Mesenchymal stem cell (in vitro differentiated cells and primary cell): ENCODE measurements around the gene DCAF4.
"Not testable (repeated sequence)": the region's sequence is repeated elsewhere in the genome, so short reads cannot be mapped to it uniquely, and the experiment has no call there.

Source experiments
- DNase-seq: peaks from one replicate; pipeline ENCODE4 v3.0.0-alpha.2; 2013
- H2AFZ ChIP-seq: one replicate; pipeline ENCODE4 v1.6.1; 2013; ENCODE audit warnings: low read depth, mild to moderate bottlenecking, control low read depth, inconsistent platforms, low read length, moderate library complexity
- H2AK5ac ChIP-seq: 2 replicates; pipeline ENCODE4 v1.6.1; 2013; ENCODE audit warnings: low read length, moderate library complexity, mild to moderate bottlenecking, inconsistent platforms; ENCODE audit not compliant: severe bottlenecking
- H2BK120ac ChIP-seq: one replicate; pipeline ENCODE4 v1.6.1; 2013; ENCODE audit warnings: low read depth, mild to moderate bottlenecking, inconsistent platforms, low read length, moderate library complexity
- H2BK12ac ChIP-seq, 2 experiments: one replicate each; pipeline ENCODE4 v1.6.1; 2013; ENCODE audit warnings: inconsistent platforms in 2 of 2, low read length in 2 of 2, mild to moderate bottlenecking in 2 of 2, moderate library complexity in 2 of 2, control low read depth in 1 of 2
- H2BK15ac ChIP-seq: one replicate; pipeline ENCODE4 v1.6.1; 2013; ENCODE audit warnings: mild to moderate bottlenecking, low read depth, inconsistent platforms; ENCODE audit not compliant: poor library complexity, severe bottlenecking
- H2BK5ac ChIP-seq: 2 replicates; pipeline ENCODE4 v1.6.1; 2013; ENCODE audit warnings: low read depth, mild to moderate bottlenecking, low read length, control low read depth, inconsistent platforms; ENCODE audit not compliant: poor library complexity, severe bottlenecking
- H3K14ac ChIP-seq, 2 experiments: one replicate each; pipeline ENCODE4 v1.6.1; 2013; ENCODE audit warnings: inconsistent platforms in 2 of 2, low read length in 2 of 2, control low read depth in 1 of 2, mild to moderate bottlenecking in 1 of 2, moderate library complexity in 1 of 2
- H3K18ac ChIP-seq, 2 experiments: one replicate each; pipeline ENCODE4 v1.6.1; 2013; ENCODE audit warnings: inconsistent platforms in 2 of 2, low read length in 2 of 2, control low read depth in 1 of 2, low read depth in 1 of 2, mild to moderate bottlenecking in 1 of 2
- H3K23ac ChIP-seq, 2 experiments: one replicate each; pipeline ENCODE4 v1.6.1; 2013; ENCODE audit warnings: inconsistent platforms in 2 of 2, low read length in 2 of 2, mild to moderate bottlenecking in 2 of 2, moderate library complexity in 2 of 2, control low read depth in 1 of 2
- H3K27ac ChIP-seq: 2 replicates; pipeline ENCODE4 v1.5.1; 2013; ENCODE audit warnings: mild to moderate bottlenecking, moderate library complexity, low read length, control low read depth, inconsistent platforms; ENCODE audit not compliant: poor library complexity, severe bottlenecking
- H3K27me3 ChIP-seq, 2 experiments: 2 replicates each; pipeline versions ENCODE4 v1.6.1 to v1.7.0; 2013; ENCODE audit warnings: low read length in 2 of 2, mild to moderate bottlenecking in 2 of 2, moderate library complexity in 2 of 2, control low read depth in 1 of 2, inconsistent platforms in 1 of 2; ENCODE audit not compliant: control insufficient read depth in 1 of 2, insufficient read depth in 1 of 2
- H3K36me3 ChIP-seq, 2 experiments: 2 replicates each; pipeline versions ENCODE4 v1.6.1 to v1.7.0; 2013; ENCODE audit warnings: low read length in 2 of 2, control low read depth in 1 of 2, inconsistent platforms in 1 of 2, low read depth in 1 of 2, mild to moderate bottlenecking in 1 of 2; ENCODE audit not compliant: insufficient read depth in 2 of 2, control insufficient read depth in 1 of 2
- H3K4ac ChIP-seq, 2 experiments: one replicate each; pipeline ENCODE4 v1.6.1; 2013; ENCODE audit warnings: inconsistent platforms in 2 of 2, low read length in 2 of 2, mild to moderate bottlenecking in 2 of 2, moderate library complexity in 2 of 2, control low read depth in 1 of 2, low read depth in 1 of 2
- H3K4me1 ChIP-seq: 2 replicates; pipeline ENCODE4 v1.6.1; 2013; ENCODE audit warnings: low read depth, low read length, control low read depth; ENCODE audit not compliant: control insufficient read depth, insufficient read depth
- H3K4me2 ChIP-seq: 2 replicates; pipeline ENCODE4 v1.6.1; 2013; ENCODE audit warnings: low read length, mild to moderate bottlenecking, inconsistent platforms; ENCODE audit not compliant: poor library complexity, severe bottlenecking
- H3K4me3 ChIP-seq, 2 experiments: 2 replicates each; pipeline versions ENCODE4 v1.5.1 to v1.7.0; 2013; ENCODE audit warnings: low read length in 2 of 2, mild to moderate bottlenecking in 2 of 2, control low read depth in 1 of 2, low read depth in 1 of 2; ENCODE audit not compliant: insufficient read depth in 1 of 2
- H3K79me1 ChIP-seq: replicated peaks from 2 replicates; pipeline ENCODE4 v1.6.1; 2013; ENCODE audit warnings: mild to moderate bottlenecking, control low read depth, low read length, inconsistent platforms; ENCODE audit not compliant: poor library complexity, severe bottlenecking
- H3K9ac ChIP-seq: 2 replicates; pipeline ENCODE4 v1.7.0; 2013; ENCODE audit warnings: mild to moderate bottlenecking, low read length, moderate library complexity
- H3K9me3 ChIP-seq: 2 replicates; pipeline ENCODE4 v1.7.0; 2013; ENCODE audit warnings: mild to moderate bottlenecking, low read length; ENCODE audit not compliant: control insufficient read depth
- H4K8ac ChIP-seq: one replicate; pipeline ENCODE4 v1.6.1; 2013; ENCODE audit warnings: inconsistent platforms, mild to moderate bottlenecking, low read length, moderate library complexity
- H4K91ac ChIP-seq: one replicate; pipeline ENCODE4 v1.6.1; 2013; ENCODE audit warnings: mild to moderate bottlenecking, low read length, inconsistent platforms
- WGBS: methylation state at CpG from one replicate; pipeline ENCODE4 v1.1.7; 2013; ENCODE audit warnings: mixed read lengths; 5-methylcytosine and 5-hydroxymethylcytosine counted together

The DCAF4 gene

DNA sequence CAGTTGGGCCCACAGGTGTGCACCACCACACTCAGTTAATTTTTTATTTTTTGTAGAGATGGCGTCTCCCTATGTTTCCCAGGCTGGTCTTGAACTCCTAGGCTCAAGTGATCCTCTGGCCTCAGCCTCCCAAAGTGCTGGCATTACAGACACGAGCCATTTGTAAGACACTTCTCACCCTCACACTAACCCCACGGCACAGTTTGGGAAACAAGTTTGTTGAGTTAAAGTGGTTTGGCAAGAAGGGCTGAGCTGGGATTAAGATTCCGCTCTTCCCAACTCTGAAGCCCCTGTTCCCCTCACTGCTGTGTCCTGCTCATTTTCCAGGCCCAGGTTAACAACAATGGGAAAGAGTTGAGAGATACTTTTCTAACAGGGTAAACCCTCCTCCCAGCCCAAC, 34.8 kb downstream of the DCAF4 start:
- H3K4me3 ChIP-seq, H3K4ac ChIP-seq, H2BK5ac ChIP-seq, H3K14ac ChIP-seq, H3K18ac ChIP-seq, H4K91ac ChIP-seq, H3K4me1 ChIP-seq, H2AK5ac ChIP-seq, H3K79me1 ChIP-seq, DNase-seq, H4K8ac ChIP-seq, H2BK12ac ChIP-seq, H3K4me2 ChIP-seq, H2BK15ac ChIP-seq, H3K27ac ChIP-seq, H3K27me3 ChIP-seq, H2BK120ac ChIP-seq, H3K9me3 ChIP-seq, H3K9ac ChIP-seq, H3K23ac ChIP-seq, H2AFZ ChIP-seq: not testable (repeated sequence)
- H3K36me3 ChIP-seq: peaks cover 42 to 53% of the 10 kb centered on the region in 2 experiments
- 100% methylated on average over 2 of the region's 4 CpGs for WGBS

- peak; percentile 6 for DNase-seq
- no peaks in the 10 kb centered on the region for H3K79me1 ChIP-seq
- no peaks in the 10 kb centered on the region for H3K9me3 ChIP-seq
- peaks cover 5% of the 10 kb centered on the region for H3K4me1 ChIP-seq
- no peak overlapping the region for H3K4me2 ChIP-seq
- H2BK12ac ChIP-seq: no peak overlapping the region
- H3K9ac ChIP-seq: no peak overlapping the region
- no peaks in the 10 kb centered on the region for H3K27me3 ChIP-seq
- no peak overlapping the region for H2BK120ac ChIP-seq
- no peak overlapping the region for H3K4me3 ChIP-seq
- H4K91ac ChIP-seq: no peak overlapping the region
- no peak overlapping the region for H3K23ac ChIP-seq
- 79% methylated on average over 9 of the region's 10 CpGs for WGBS
- no peak overlapping the region for H2BK15ac ChIP-seq
- H3K36me3 ChIP-seq: peaks cover 35 to 45% of the 10 kb centered on the region in 2 experiments
- H3K14ac ChIP-seq: no peak overlapping the region
- no peak overlapping the region for H3K4ac ChIP-seq
- no peak overlapping the region for H2AK5ac ChIP-seq
- no peak overlapping the region for H3K27ac ChIP-seq
- H3K18ac ChIP-seq: no peak overlapping the region
- H4K8ac ChIP-seq: no peak overlapping the region
- H2BK5ac ChIP-seq: no peak overlapping the region
- no peak overlapping the region for H2AFZ ChIP-seq
Measured at GRCh38 chr14:72961579-72962335, 35.5 kb downstream of the DCAF4 start.

DNA sequence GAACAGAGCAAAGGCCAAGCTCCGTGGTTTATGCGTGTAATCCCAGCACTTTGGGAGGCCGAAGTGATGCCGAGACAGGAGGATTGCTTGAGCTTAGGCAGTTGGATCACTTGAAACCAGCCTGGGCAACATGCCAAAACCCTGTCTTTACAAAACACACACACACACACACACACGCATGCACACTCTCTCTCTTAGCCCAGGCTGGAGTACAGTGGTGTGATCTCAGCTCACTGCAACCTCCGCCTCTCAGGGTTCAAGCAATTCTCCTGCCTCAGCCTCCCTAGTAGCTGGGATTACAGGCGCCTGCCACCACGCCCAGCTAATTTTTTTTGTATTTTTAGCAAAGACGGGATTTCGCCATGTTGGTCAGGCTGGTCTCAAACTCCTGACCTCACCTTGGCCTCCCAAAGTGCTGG, 36.1 kb downstream of the DCAF4 start:
- not testable (repeated sequence) for H3K27ac ChIP-seq, H4K91ac ChIP-seq, H2AFZ ChIP-seq, H3K9ac ChIP-seq, H3K79me1 ChIP-seq, H2BK12ac ChIP-seq, H3K4me2 ChIP-seq, H3K4me3 ChIP-seq, H3K18ac ChIP-seq, H2BK5ac ChIP-seq, H3K27me3 ChIP-seq, H2BK120ac ChIP-seq, H3K23ac ChIP-seq, H2AK5ac ChIP-seq, H3K4ac ChIP-seq, H3K9me3 ChIP-seq, H3K14ac ChIP-seq, H2BK15ac ChIP-seq, H3K4me1 ChIP-seq, H4K8ac ChIP-seq
- DNase-seq: peak; percentile 82
- peaks cover 33 to 45% of the 10 kb centered on the region in 2 experiments for H3K36me3 ChIP-seq
- WGBS: 77% methylated on average over 10 of the region's 10 CpGs

DNA sequence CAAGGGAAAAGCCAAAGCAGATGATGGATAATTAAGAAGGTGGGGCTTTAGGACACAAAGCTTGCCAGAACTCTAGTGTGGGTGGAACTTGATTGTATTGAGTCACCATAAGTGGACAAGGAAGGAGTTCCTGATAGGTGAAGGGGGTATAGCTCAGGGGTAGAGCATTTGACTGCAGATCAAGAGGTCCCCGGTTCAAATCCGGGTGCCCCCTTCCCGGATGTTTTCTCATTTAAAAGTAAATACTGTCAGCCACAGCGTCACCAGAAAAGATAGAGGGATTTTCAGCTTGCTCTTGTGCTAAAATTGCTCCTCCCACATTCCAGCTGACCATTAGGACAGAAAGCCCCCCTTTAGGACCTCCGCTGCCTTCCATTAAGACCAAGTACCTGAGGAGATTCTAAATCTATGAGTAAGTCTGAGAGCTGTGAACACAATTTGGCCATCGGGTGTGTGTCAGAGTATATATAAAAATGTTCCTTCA, 36.6 kb downstream of the DCAF4 start:
- Histone ChIP-seq H3K9me3 (no peaks in the 10 kb centered on the region), H2BK12ac (no peak overlapping the region), H4K91ac (no peak overlapping the region), H3K18ac (no peak overlapping the region), H3K27me3 (no peaks in the 10 kb centered on the region), H3K23ac (no peak overlapping the region), H3K14ac (no peak overlapping the region), H3K27ac (no peak overlapping the region), H3K4me3 (no peak overlapping the region), H3K36me3 (peaks cover 30 to 44% of the 10 kb centered on the region in 2 experiments), H3K4me2 (no peak overlapping the region), H4K8ac (no peak overlapping the region), H3K4me1 (peaks cover 5% of the 10 kb centered on the region), H2BK120ac (no peak overlapping the region), H2AK5ac (no peak overlapping the region), H2BK15ac (no peak overlapping the region), H3K79me1 (no peaks in the 10 kb centered on the region), H3K9ac (no peak overlapping the region), H2BK5ac (no peak overlapping the region), H2AFZ (no peak overlapping the region), H3K4ac (no peak overlapping the region)
- DNase-seq: peak; percentile 71
- WGBS: 54% methylated on average over 4 of the region's 6 CpGs
